Chondrocyte (in vitro differentiated cells): ENCODE data around the gene EPC2. TPM values are rescaled to one million over a fixed set of nuclear protein-coding genes. Genes with fewer than 3 reads are reported as not detected.

Source experiments
- DNase-seq: peaks from one replicate; pipeline ENCODE4 v3.0.0; 2021; ENCODE audit warnings: mixed read lengths, low spot score
- H3K27ac Mint-ChIP-seq: one replicate; pipeline ENCODE4 v1.8.0; 2021; ENCODE audit warnings: mild to moderate bottlenecking, moderate library complexity, mixed read lengths; ENCODE audit not compliant: unreplicated experiment
- H3K27me3 Mint-ChIP-seq: 2 replicates; pipeline ENCODE4 v1.8.0; 2021; ENCODE audit warnings: low read depth, mixed read lengths
- H3K36me3 Mint-ChIP-seq: 2 replicates; pipeline ENCODE4 v1.8.0; 2021; ENCODE audit warnings: low read depth, mixed read lengths
- H3K4me1 Mint-ChIP-seq: 2 replicates; pipeline ENCODE4 v1.8.0; 2021; ENCODE audit warnings: low read depth, mild to moderate bottlenecking, mixed read lengths
- H3K4me3 Mint-ChIP-seq: one replicate; pipeline ENCODE4 v1.8.0; 2021; ENCODE audit warnings: mild to moderate bottlenecking, moderate library complexity, mixed read lengths; ENCODE audit not compliant: unreplicated experiment
- H3K9me3 Mint-ChIP-seq: 2 replicates; pipeline ENCODE4 v1.8.0; 2021; ENCODE audit warnings: low read depth, mixed read lengths
- long read RNA-seq: library from polyadenylated mRNA; stranded (forward); transcript quantifications from one replicate; pipeline ENCODE4 v2.0.0, GENCODE V29; 2021
- total RNA-seq: library from RNA; stranded (reverse); gene quantifications from 3 replicates; pipeline ENCODE4 v1.2.1, GENCODE V29; 2021
- TF ChIP-seq, protein P1 (sequence below): fragments of 200-600 bp; sonication (generic); IDR thresholded peaks from 2 replicates; pipeline ENCODE4 v1.5.0; 2021; ENCODE audit warnings: antibody characterized with exemption, mild to moderate bottlenecking, moderate library complexity

EPC2 gene, protein sequence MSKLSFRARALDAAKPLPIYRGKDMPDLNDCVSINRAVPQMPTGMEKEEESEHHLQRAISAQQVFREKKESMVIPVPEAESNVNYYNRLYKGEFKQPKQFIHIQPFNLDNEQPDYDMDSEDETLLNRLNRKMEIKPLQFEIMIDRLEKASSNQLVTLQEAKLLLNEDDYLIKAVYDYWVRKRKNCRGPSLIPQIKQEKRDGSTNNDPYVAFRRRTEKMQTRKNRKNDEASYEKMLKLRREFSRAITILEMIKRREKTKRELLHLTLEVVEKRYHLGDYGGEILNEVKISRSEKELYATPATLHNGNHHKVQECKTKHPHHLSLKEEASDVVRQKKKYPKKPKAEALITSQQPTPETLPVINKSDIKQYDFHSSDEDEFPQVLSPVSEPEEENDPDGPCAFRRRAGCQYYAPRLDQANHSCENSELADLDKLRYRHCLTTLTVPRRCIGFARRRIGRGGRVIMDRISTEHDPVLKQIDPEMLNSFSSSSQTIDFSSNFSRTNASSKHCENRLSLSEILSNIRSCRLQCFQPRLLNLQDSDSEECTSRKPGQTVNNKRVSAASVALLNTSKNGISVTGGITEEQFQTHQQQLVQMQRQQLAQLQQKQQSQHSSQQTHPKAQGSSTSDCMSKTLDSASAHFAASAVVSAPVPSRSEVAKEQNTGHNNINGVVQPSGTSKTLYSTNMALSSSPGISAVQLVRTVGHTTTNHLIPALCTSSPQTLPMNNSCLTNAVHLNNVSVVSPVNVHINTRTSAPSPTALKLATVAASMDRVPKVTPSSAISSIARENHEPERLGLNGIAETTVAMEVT
- total RNA-seq: 23.2 to 29.3 TPM (median 23.8 TPM) in 3 replicates
- long read RNA-seq, partial matches to known transcripts: 0 of 1 reads
- long read RNA-seq, other reads (novel, unspliced or antisense): 1 of 1 reads

GRCh38 chr2:148643998-148644882, at the start of gene EPC2:
Gene EPC2, plus strand, starts transcription at chr2:148644751. Its CDS starts 267 bp downstream, at chr2:148645018.
- DNase-seq: no peak
- TF ChIP-seq, protein P1, sequence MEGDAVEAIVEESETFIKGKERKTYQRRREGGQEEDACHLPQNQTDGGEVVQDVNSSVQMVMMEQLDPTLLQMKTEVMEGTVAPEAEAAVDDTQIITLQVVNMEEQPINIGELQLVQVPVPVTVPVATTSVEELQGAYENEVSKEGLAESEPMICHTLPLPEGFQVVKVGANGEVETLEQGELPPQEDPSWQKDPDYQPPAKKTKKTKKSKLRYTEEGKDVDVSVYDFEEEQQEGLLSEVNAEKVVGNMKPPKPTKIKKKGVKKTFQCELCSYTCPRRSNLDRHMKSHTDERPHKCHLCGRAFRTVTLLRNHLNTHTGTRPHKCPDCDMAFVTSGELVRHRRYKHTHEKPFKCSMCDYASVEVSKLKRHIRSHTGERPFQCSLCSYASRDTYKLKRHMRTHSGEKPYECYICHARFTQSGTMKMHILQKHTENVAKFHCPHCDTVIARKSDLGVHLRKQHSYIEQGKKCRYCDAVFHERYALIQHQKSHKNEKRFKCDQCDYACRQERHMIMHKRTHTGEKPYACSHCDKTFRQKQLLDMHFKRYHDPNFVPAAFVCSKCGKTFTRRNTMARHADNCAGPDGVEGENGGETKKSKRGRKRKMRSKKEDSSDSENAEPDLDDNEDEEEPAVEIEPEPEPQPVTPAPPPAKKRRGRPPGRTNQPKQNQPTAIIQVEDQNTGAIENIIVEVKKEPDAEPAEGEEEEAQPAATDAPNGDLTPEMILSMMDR: no peak
- H3K9me3 Mint-ChIP-seq: no peaks in the 10 kb centered on the region
- H3K27me3 Mint-ChIP-seq: no peaks in the 10 kb centered on the region
- H3K4me1 Mint-ChIP-seq: peaks cover 25% of the 10 kb centered on the region
- H3K27ac Mint-ChIP-seq: peak within 1 kb of the TSS; percentile 99
- H3K4me3 Mint-ChIP-seq: peak within 1 kb of the TSS; percentile 78
- no peaks in the 10 kb centered on the region for H3K36me3 Mint-ChIP-seq

GRCh38 chr2:148596018-148596417, 48.5 kb upstream of the EPC2 start:
- Mint-ChIP-seq H3K36me3 (no peaks in the 10 kb centered on the region), H3K9me3 (peaks cover 9% of the 10 kb centered on the region), H3K4me3 (no peak overlapping the region), H3K27ac (no peak overlapping the region), H3K4me1 (no peaks in the 10 kb centered on the region), H3K27me3 (no peaks in the 10 kb centered on the region)
- no peak for DNase-seq
- TF ChIP-seq, protein P1: no peak

DNA sequence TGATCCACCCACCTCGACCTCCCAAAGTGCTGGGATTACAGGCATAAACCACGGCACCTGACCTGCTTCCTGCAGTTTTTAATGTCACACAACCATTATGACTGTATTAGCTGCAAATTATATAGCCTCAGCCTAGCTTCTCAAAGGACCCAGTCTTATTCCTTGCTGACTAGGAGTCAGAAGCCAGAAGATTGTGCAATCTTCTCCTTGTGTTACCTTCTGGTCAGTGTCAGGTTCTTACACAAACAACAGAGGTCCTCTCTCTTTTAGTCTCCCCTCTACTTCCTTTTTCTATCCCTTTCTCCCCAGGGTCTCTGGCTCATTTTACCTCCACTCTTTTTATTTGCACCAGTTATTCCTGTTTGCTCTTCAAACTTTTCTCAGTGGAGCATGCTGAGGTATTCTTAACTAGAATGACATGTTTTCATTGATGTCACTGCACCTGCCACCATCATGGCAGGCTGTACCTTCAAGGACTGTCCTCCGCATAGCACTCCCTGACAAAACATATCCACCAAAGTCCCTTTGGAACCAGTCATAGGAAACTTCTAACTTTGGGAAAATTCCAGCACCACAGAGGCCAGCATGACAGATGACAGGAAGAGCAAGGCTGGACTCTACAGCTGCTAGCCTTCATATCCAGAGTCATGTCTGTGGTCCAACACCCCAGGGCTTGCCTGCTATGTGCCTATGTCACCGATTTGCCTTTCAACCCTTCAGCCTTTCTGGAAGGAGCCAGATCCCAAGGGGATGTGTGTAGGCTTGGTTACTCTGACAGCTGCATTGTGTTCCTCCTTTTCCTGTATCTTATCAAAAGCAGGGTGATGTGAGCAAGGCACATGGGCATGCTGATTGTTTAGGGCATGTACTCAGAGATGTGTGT, 45.2 kb upstream of the EPC2 start:
- no peak overlapping the region for H3K27ac Mint-ChIP-seq
- peaks cover 2% of the 10 kb centered on the region for H3K36me3 Mint-ChIP-seq
- no peaks in the 10 kb centered on the region for H3K4me1 Mint-ChIP-seq
- no peak for DNase-seq
- H3K4me3 Mint-ChIP-seq: no peak overlapping the region
- H3K9me3 Mint-ChIP-seq: peaks cover 24% of the 10 kb centered on the region
- H3K27me3 Mint-ChIP-seq: no peaks in the 10 kb centered on the region
- TF ChIP-seq, protein P1: no peak

DNA sequence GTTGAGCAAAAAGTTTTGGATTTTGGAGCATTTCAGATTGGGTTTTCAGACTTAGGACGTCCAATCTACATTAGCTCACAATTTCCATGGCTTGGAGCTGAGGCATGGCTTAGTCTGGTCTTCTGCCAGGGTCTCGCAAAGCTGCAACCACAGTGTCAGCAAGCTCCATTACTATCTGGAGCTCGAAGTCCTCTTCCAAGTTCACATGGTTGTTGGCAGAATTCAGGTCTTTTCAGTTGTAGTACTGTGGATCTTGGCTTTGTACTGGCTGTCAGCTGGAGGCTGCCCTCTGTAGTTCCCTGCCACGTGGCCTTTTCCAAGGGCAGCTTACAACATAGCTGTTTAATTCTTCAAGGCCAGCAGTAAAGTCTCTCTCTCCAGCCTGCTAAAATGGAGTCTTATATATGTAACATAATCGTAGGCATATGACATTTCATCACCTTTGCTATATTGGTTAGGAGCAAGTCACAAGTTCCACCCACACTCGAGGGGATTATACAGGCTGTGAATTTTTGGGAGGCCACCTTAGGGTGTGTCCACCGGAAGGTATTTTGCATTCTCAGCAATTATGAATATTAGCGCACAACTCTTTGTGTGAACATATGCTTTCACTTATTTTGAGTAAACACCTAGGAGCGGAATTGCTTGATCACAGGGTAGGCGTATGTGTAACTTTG, 41.5 kb upstream of the EPC2 start:
- H3K4me1 Mint-ChIP-seq: no peaks in the 10 kb centered on the region
- peaks cover 24% of the 10 kb centered on the region for H3K9me3 Mint-ChIP-seq
- no peak overlapping the region for H3K4me3 Mint-ChIP-seq
- no peaks in the 10 kb centered on the region for H3K27me3 Mint-ChIP-seq
- no peak overlapping the region for H3K27ac Mint-ChIP-seq
- TF ChIP-seq, protein P1: no peak
- no peak for DNase-seq
- peaks cover 2% of the 10 kb centered on the region for H3K36me3 Mint-ChIP-seq
